ENCODE measurements around the gene SPINK5. TPM values are rescaled to one million over a fixed set of nuclear protein-coding genes. Genes with fewer than 3 reads are reported as not detected.

SPINK5 gene
- total RNA-seq, 2 experiments from 2014 or later: not detected

- Mint-ChIP-seq H3K27me3 (no peaks in the 10 kb centered on the region), H3K9me3 (ENCODE audit: low read depth) (no peaks in the 10 kb centered on the region), H3K4me3 (no peak overlapping the region), H3K36me3 (no peaks in the 10 kb centered on the region), H3K4me1 (no peaks in the 10 kb centered on the region), H3K27ac (no peak overlapping the region)
- no peak for ATAC-seq
- DNase-seq: no peak
- CTCF ChIA-PET: no interaction called here
Measured at GRCh38 chr5:148072207-148072606, 8.4 kb downstream of the SPINK5 start.

GRCh38 chr5:148075529-148075928, 11.7 kb downstream of the SPINK5 start:
- H3K9me3 Mint-ChIP-seq (ENCODE audit: low read depth): no peaks in the 10 kb centered on the region
- no peak overlapping the region for H3K27ac Mint-ChIP-seq
- H3K4me3 Mint-ChIP-seq: no peak overlapping the region
- DNase-seq: no peak
- no peak for ATAC-seq
- no peaks in the 10 kb centered on the region for H3K27me3 Mint-ChIP-seq
- H3K4me1 Mint-ChIP-seq: no peaks in the 10 kb centered on the region
- no peaks in the 10 kb centered on the region for H3K36me3 Mint-ChIP-seq
- CTCF ChIA-PET: no interaction called here

GRCh38 chr5:148083203-148083602, 19.4 kb downstream of the SPINK5 start:
- DNase-seq (no peak), ATAC-seq (no peak)
- Mint-ChIP-seq H3K27ac (no peak overlapping the region), H3K36me3 (no peaks in the 10 kb centered on the region), H3K4me1 (no peaks in the 10 kb centered on the region), H3K4me3 (no peak overlapping the region), H3K9me3 (ENCODE audit: low read depth) (no peaks in the 10 kb centered on the region), H3K27me3 (no peaks in the 10 kb centered on the region)
- CTCF ChIA-PET: no interaction called here

- CTCF ChIA-PET: no interaction called here
- no peaks in the 10 kb centered on the region for H3K36me3 Mint-ChIP-seq
Measured at GRCh38 chr5:148084269-148084668, 20.5 kb downstream of the SPINK5 start.

GRCh38 chr5:148085310-148085709, 21.5 kb downstream of the SPINK5 start:
- CTCF ChIA-PET: no interaction called here
- Mint-ChIP-seq H3K27me3 (no peaks in the 10 kb centered on the region), H3K4me1 (no peaks in the 10 kb centered on the region), H3K9me3 (ENCODE audit: low read depth) (no peaks in the 10 kb centered on the region), H3K36me3 (no peaks in the 10 kb centered on the region), H3K4me3 (no peak overlapping the region), H3K27ac (no peak overlapping the region)
- DNase-seq (no peak), ATAC-seq (no peak)

More at GRCh38 chr5:148084269-148084668, 20.5 kb downstream of the SPINK5 start:
- H3K27ac Mint-ChIP-seq: no peak overlapping the region
- no peak for ATAC-seq
- no peak overlapping the region for H3K4me3 Mint-ChIP-seq
- H3K27me3 Mint-ChIP-seq: no peaks in the 10 kb centered on the region
- DNase-seq: no peak
- no peaks in the 10 kb centered on the region for H3K4me1 Mint-ChIP-seq
- H3K9me3 Mint-ChIP-seq (ENCODE audit: low read depth): no peaks in the 10 kb centered on the region

GRCh38 chr5:148085977-148086705, 22.4 kb downstream of the SPINK5 start:
- no peak overlapping the region for H3K27ac Mint-ChIP-seq
- DNase-seq (no peak), ATAC-seq (no peak)
- CTCF ChIA-PET: no interaction called here
- no peak overlapping the region for H3K4me3 Mint-ChIP-seq
- H3K9me3 Mint-ChIP-seq (ENCODE audit: low read depth): no peaks in the 10 kb centered on the region
- no peaks in the 10 kb centered on the region for H3K36me3 Mint-ChIP-seq
- no peaks in the 10 kb centered on the region for H3K27me3 Mint-ChIP-seq
- no peaks in the 10 kb centered on the region for H3K4me1 Mint-ChIP-seq

- ATAC-seq (no peak), DNase-seq (no peak)
- Mint-ChIP-seq H3K27me3 (no peaks in the 10 kb centered on the region), H3K27ac (no peak overlapping the region), H3K4me1 (no peaks in the 10 kb centered on the region), H3K36me3 (no peaks in the 10 kb centered on the region), H3K4me3 (no peak overlapping the region), H3K9me3 (ENCODE audit: low read depth) (no peaks in the 10 kb centered on the region)
- CTCF ChIA-PET: no interaction called here
Measured at GRCh38 chr5:148090146-148090772, 26.5 kb downstream of the SPINK5 start.

GRCh38 chr5:148090773-148091250, 27.0 kb downstream of the SPINK5 start:
- DNase-seq: no peak
- Mint-ChIP-seq H3K4me1 (no peaks in the 10 kb centered on the region), H3K27me3 (no peaks in the 10 kb centered on the region), H3K27ac (no peak overlapping the region), H3K4me3 (no peak overlapping the region), H3K9me3 (ENCODE audit: low read depth) (no peaks in the 10 kb centered on the region), H3K36me3 (no peaks in the 10 kb centered on the region)
- ATAC-seq: no peak
- CTCF ChIA-PET: no interaction called here

- ATAC-seq (no peak), DNase-seq (no peak)
- no peaks in the 10 kb centered on the region for H3K27me3 Mint-ChIP-seq
- H3K27ac Mint-ChIP-seq: no peak overlapping the region
- no peaks in the 10 kb centered on the region for H3K36me3 Mint-ChIP-seq
- no peaks in the 10 kb centered on the region for H3K4me1 Mint-ChIP-seq
- H3K9me3 Mint-ChIP-seq (ENCODE audit: low read depth): no peaks in the 10 kb centered on the region
- no peak overlapping the region for H3K4me3 Mint-ChIP-seq
- CTCF ChIA-PET: no interaction called here
Measured at GRCh38 chr5:148091991-148092964, 28.5 kb downstream of the SPINK5 start.

GRCh38 chr5:148094336-148094735, 30.6 kb downstream of the SPINK5 start:
- Mint-ChIP-seq H3K36me3 (no peaks in the 10 kb centered on the region), H3K4me1 (no peaks in the 10 kb centered on the region), H3K27ac (no peak overlapping the region), H3K4me3 (no peak overlapping the region), H3K9me3 (ENCODE audit: low read depth) (no peaks in the 10 kb centered on the region), H3K27me3 (no peaks in the 10 kb centered on the region)
- DNase-seq (no peak), ATAC-seq (no peak)
- CTCF ChIA-PET: no interaction called here

- Mint-ChIP-seq H3K27ac (no peak overlapping the region), H3K4me1 (no peaks in the 10 kb centered on the region), H3K36me3 (no peaks in the 10 kb centered on the region), H3K9me3 (ENCODE audit: low read depth) (no peaks in the 10 kb centered on the region), H3K4me3 (no peak overlapping the region), H3K27me3 (no peaks in the 10 kb centered on the region)
- CTCF ChIA-PET: no interaction called here
- no peak for ATAC-seq
- no peak for DNase-seq
Measured at GRCh38 chr5:148104226-148104625, 40.4 kb downstream of the SPINK5 start.

- H3K4me3 Mint-ChIP-seq: no peak overlapping the region
- H3K27ac Mint-ChIP-seq: no peak overlapping the region
- H3K4me1 Mint-ChIP-seq: no peaks in the 10 kb centered on the region
- no peak for DNase-seq
- no peaks in the 10 kb centered on the region for H3K36me3 Mint-ChIP-seq
- no peaks in the 10 kb centered on the region for H3K27me3 Mint-ChIP-seq
- H3K9me3 Mint-ChIP-seq (ENCODE audit: low read depth): no peaks in the 10 kb centered on the region
- ATAC-seq: no peak
- CTCF ChIA-PET: no interaction called here
Measured at GRCh38 chr5:148107608-148108007, 43.8 kb downstream of the SPINK5 start.

- Mint-ChIP-seq H3K27me3 (no peaks in the 10 kb centered on the region), H3K9me3 (ENCODE audit: low read depth) (no peaks in the 10 kb centered on the region), H3K4me3 (no peak overlapping the region), H3K4me1 (no peaks in the 10 kb centered on the region), H3K36me3 (no peaks in the 10 kb centered on the region), H3K27ac (no peak overlapping the region)
- DNase-seq (no peak), ATAC-seq (no peak)
- CTCF ChIA-PET: no interaction called here
Measured at GRCh38 chr5:148113243-148113642, 49.5 kb downstream of the SPINK5 start.

Data from activated CD8-positive, alpha-beta memory T cell treated with anti-CD3 and anti-CD28 coated beads, Interleukin-2, amount 10 ng/mL, durations not matched to agents 7 days and 5 days (primary cell).